SK-N-SH treated with all-trans-retinoic acid at 6 μM for 48 hours (cell line): ENCODE data around the gene EEF1E1.

Experiments used
- BACH2 ChIP-seq: fragments of 250-450 bp; sonication (Bioruptor Pico); IDR thresholded peaks from 2 replicates; pipeline ENCODE4 v1.9.0; 2021; ENCODE audit warnings: mild to moderate bottlenecking, borderline replicate concordance
- ESRRG ChIP-seq: fragments of 250-450 bp; sonication (Bioruptor Pico); IDR thresholded peaks from 2 replicates; pipeline ENCODE4 v1.6.1; 2021; ENCODE audit warnings: mild to moderate bottlenecking
- GLIS3 ChIP-seq: fragments of 250-450 bp; sonication (Bioruptor Pico); IDR thresholded peaks from 2 replicates; pipeline ENCODE4 v1.5.0; 2020; ENCODE audit warnings: mild to moderate bottlenecking, moderate library complexity
- PATZ1 ChIP-seq: fragments of 250-450 bp; sonication (Bioruptor Pico); IDR thresholded peaks from 2 replicates; pipeline ENCODE4 v1.8.0; 2020; ENCODE audit warnings: mild to moderate bottlenecking, moderate library complexity, borderline replicate concordance
- RARB ChIP-seq: fragments of 250-450 bp; sonication (Bioruptor Pico); IDR thresholded peaks from 2 replicates; pipeline ENCODE4 v1.8.0; 2021; ENCODE audit warnings: mild to moderate bottlenecking, moderate library complexity
- TCF4 ChIP-seq: fragments of 250-450 bp; sonication (Bioruptor Pico); IDR thresholded peaks from 2 replicates; pipeline ENCODE4 v1.8.0; 2021; ENCODE audit warnings: mild to moderate bottlenecking, moderate library complexity, borderline replicate concordance
- ZC3H10 ChIP-seq: fragments of 250-450 bp; sonication (Bioruptor Pico); IDR thresholded peaks from 2 replicates; pipeline ENCODE4 v1.5.1; 2021; ENCODE audit warnings: mild to moderate bottlenecking, moderate library complexity
- ZFP30 ChIP-seq: fragments of 450-650 bp; formaldehyde crosslinking; IDR thresholded peaks from 2 replicates; pipeline ENCODE4 v1.5.0; 2022; ENCODE audit warnings: mild to moderate bottlenecking, moderate library complexity
- ZNF565 ChIP-seq: fragments of 450-650 bp; formaldehyde crosslinking; conservative IDR thresholded peaks from 2 replicates; pipeline ENCODE4 v1.5.0; 2020; ENCODE audit warnings: low read depth, mild to moderate bottlenecking, moderate library complexity
- TF ChIP-seq, protein P1 (sequence below): fragments of 250-450 bp; sonication (Bioruptor Pico); IDR thresholded peaks from 2 replicates; pipeline ENCODE4 v1.5.1; 2020; ENCODE audit warnings: low read depth, mild to moderate bottlenecking, moderate library complexity

DNA sequence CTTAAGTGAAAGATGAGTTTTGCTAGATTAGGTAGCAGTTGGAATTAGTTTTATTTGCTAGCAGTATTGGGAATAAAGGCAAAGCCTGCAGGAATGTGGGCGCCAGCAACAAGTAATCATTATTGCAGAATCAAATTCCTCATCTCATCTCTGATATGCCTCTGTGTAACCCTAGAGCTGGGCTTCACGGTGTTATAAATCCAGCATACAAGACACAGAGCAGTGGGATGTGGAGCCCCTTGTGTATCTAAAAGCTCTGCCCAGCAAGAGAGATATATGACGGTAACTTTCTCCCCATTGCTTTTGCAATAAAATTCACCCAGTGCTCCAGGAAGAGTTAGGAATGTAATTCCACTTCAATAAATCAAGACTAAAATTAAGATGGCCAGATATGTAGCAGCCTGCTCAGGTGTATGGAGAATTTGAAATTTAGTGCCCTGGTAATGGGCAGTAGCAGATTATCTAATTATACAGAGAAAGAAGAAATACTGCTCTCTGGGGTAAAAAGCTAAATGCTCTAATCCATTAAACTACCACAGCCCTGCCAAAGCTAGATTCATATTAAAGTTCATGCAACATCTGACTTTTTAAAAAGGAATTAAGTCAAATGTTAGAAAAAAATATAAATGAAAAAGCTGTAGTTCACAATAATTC, 32.6 kb downstream of the EEF1E1 start:
- no peak for TF ChIP-seq PATZ1
- TF ChIP-seq RARB (CRISPR knock-in tag): no peak
- no peak for TF ChIP-seq TCF4 (CRISPR knock-in tag)
- no peak for TF ChIP-seq BACH2 (CRISPR knock-in tag)
- TF ChIP-seq ZC3H10: no peak
- TF ChIP-seq GLIS3 (CRISPR knock-in tag): peak; percentile 62; the same call in 1 of the 2 replicates
- TF ChIP-seq ESRRG (CRISPR knock-in tag): no peak
- TF ChIP-seq ZNF565 (CRISPR knock-in tag): no peak
- no peak for TF ChIP-seq ZFP30 (CRISPR knock-in tag)
- TF ChIP-seq, protein P1, sequence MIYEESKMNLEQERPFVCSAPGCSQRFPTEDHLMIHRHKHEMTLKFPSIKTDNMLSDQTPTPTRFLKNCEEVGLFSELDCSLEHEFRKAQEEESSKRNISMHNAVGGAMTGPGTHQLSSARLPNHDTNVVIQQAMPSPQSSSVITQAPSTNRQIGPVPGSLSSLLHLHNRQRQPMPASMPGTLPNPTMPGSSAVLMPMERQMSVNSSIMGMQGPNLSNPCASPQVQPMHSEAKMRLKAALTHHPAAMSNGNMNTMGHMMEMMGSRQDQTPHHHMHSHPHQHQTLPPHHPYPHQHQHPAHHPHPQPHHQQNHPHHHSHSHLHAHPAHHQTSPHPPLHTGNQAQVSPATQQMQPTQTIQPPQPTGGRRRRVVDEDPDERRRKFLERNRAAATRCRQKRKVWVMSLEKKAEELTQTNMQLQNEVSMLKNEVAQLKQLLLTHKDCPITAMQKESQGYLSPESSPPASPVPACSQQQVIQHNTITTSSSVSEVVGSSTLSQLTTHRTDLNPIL (CRISPR knock-in tag): no peak
